A673 (cell line): ENCODE measurements around the gene USP32.

Experiments used
- CTCF ChIP-seq: fragments of 300-800, 200-600 bp; sonication (generic); conservative IDR thresholded peaks from 2 replicates; pipeline ENCODE4 v1.5.1; 2017; ENCODE audit warnings: low read depth, mild to moderate bottlenecking, antibody characterized with exemption, low read length, moderate library complexity, mixed read lengths
- EZH2 ChIP-seq: fragments of 200-600 bp; sonication (generic); IDR thresholded peaks from 2 replicates; pipeline ENCODE4 v1.6.1; 2017; ENCODE audit warnings: borderline replicate concordance, low read depth, mild to moderate bottlenecking, mixed read lengths, antibody characterized with exemption, low read length; ENCODE audit not compliant: poor library complexity, severe bottlenecking

- TF ChIP-seq CTCF (no peak), EZH2 (no peak)
These were observed 88.4 kb downstream of the USP32 start for GRCh38 chr17:60303406-60304099.
